GM19467 (cell line): ENCODE measurements around the gene ANAPC1.
"Not testable (repeated sequence)": the region's sequence is repeated elsewhere in the genome, so short reads cannot be mapped to it uniquely, and the experiment has no call there.

Experiments used
- ATAC-seq: cut with Tn5 transposase; IDR thresholded peaks from one replicate; pipeline ENCODE4 v1.9.1; 2021; ENCODE audit warnings: mild to moderate bottlenecking, moderate library complexity; ENCODE audit not compliant: unreplicated experiment

The ANAPC1 gene

DNA sequence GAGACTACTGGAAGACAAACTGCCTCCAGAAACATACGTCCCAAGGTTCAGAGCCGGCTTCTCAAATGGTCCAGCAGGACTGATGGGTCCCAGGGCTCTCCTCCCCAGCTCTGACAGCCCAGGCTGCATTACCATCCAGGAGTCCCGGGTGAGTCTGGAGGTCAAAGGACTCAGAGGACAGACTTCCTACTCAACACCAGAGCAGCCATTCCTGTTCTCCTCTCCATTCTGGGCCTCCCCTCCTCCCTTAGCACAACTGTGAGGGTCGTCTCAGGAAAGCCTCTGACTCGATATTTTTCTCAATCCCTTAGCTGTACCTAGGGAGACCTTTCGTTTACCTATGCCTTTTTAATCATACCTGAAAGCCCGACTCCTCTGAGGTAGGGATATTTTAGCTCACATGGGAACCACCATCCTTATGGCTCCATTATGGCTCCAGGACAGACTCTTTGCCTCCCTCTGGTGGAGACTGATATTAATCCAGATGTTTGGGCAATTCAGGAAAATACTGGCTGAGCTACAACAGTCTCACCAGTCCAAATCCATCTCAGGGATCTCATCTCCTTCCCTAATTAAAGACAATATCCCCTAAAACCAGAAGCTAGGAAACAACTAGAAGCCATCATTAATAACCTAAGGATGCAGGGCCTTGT, 70.9 kb downstream of the ANAPC1 start:
- ATAC-seq = not testable (repeated sequence)

DNA sequence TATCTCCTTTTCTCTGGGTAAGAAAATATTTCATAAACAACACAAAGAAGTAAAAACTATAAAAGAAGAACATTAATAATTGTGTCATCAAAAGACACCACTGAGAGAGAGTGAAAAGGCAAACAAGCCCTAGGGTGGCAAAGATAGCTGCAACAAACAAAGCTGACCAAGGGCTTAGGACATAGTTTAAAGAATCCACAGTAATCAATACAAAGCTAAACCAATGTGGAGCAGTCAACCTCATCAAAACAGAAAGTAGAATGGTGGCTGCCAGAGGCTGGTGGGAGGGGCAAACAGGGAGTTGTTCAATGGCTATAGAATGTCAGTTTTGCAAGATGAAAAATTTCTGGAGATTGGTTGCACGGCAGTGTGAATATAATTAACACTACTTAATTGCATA, 93.4 kb downstream of the ANAPC1 start:
- not testable (repeated sequence) for ATAC-seq

DNA sequence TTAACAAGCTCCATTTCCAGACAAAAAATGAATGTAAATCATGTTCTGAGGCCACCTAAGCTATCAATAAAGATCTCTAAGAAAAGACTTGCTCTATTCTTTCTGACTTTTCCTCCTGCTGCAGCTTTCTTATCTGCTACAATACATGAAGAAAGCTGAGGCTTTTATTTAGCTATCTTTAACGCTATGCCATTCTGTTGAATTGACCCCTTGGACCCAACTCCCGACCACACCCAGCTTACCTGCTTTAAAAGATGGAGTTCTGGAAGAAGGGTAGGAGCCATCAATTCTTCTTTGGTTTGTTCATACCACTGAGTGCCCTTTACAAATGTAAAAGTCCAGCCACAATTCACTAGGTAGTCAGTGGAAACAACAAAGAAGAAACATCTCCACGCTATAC, 99.9 kb downstream of the ANAPC1 start:
- not testable (repeated sequence) for ATAC-seq

DNA sequence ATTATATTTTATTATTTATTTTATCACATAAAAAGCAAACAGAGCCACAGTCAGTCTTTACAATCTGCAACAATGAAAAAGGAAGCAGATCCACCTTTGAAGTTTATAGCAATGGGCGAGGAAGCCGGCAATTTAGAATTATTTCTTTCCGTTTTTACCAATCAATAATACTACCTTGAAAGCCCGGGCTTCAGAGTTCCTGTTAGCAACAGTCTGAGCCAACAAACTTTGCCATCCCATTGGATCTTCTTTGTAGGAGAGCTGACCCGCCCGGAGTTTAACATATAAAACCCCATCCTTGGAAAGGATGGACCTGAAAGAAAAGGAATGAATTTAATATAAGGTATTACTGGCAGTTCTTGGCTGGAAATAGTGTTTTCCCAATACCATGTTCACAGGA, 101.8 kb downstream of the ANAPC1 start:
- ATAC-seq = not testable (repeated sequence)

DNA sequence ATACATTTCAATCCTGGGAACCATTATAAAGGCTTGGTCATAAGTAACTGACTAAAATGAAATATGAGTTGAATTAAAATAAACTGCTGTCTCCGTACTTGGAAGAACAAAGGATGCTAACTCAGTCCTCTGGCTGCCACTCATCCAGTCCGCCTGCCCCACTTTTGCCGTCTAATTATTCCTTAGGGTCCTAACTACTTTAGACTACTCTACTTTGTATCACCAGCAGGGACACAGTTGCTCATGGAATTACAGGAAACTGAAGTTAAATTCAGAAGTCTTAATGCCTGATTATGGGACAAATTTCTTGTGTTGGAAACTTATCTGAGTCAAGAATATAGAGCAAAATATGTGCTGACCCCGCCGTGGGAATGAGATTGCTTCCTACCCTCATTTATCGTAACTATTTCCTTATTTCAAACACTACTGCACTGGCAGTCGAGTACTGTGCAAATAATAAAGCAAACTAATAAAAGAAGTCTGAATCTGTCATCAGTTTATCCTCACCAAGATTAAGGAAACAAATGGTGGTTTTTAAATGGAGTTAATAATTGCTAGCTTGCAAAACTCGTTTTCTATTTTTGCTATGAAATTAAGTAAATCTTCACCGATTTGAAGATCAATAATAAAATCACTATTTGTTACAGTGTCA, 102.4 kb downstream of the ANAPC1 start:
- ATAC-seq = not testable (repeated sequence)

DNA sequence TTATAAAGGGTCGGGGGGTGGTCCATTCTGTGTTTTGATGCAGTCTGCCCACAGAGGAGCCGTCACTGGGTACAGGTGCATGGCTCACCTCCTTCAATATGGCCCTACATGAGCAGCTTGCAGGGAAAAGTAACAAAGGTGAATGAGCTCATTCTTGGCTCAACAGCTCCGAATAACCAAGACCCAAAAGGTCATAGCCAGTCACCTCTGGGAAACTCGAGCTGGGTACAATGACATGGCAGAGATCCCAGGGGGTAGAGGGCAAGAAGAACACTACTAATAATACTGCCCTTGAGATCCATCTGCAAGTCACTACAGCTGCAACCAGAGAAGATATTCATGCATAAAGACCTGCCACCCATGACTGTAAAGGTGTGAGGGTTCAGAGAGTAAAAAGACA, 106.8 kb downstream of the ANAPC1 start:
- ATAC-seq = not testable (repeated sequence)

DNA sequence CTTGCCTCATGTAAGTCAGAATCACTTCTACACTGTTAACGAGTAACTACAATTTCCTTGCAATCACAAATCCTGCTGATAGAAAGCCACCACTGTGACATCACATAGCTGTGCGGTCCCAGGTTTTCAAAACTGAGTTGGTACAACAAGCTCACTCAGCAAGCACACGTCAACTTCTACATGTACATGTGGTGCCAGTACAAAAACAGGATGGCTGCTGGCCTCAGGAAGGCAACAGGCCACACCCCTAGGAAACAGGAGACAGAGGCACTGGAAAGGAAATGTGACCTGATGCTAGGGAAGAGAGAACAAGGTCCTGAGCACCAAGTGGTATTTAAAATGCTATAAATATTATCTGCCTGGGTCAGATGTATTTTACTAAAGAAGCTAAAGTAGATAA, 107.7 kb downstream of the ANAPC1 start:
- ATAC-seq = not testable (repeated sequence)

DNA sequence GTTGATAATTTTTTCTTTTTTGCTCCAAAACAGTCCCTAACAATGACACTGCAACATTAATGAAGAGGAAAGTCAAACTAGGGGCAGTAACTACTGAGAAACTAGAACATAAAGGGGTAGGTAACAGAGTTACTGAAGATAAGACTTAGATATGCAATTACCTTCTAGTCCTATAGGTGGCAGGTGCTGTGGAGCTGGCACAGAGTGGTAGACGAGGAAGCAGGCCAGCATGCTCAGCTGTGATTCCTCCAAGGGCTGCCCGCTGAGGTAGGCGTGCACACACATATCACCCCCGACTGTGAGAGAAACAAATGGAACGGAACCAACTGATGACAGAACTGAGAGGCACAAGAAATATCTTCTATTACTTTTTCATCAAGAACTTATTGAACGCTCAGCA, 111.8 kb downstream of the ANAPC1 start:
- ATAC-seq = peak; percentile 81

DNA sequence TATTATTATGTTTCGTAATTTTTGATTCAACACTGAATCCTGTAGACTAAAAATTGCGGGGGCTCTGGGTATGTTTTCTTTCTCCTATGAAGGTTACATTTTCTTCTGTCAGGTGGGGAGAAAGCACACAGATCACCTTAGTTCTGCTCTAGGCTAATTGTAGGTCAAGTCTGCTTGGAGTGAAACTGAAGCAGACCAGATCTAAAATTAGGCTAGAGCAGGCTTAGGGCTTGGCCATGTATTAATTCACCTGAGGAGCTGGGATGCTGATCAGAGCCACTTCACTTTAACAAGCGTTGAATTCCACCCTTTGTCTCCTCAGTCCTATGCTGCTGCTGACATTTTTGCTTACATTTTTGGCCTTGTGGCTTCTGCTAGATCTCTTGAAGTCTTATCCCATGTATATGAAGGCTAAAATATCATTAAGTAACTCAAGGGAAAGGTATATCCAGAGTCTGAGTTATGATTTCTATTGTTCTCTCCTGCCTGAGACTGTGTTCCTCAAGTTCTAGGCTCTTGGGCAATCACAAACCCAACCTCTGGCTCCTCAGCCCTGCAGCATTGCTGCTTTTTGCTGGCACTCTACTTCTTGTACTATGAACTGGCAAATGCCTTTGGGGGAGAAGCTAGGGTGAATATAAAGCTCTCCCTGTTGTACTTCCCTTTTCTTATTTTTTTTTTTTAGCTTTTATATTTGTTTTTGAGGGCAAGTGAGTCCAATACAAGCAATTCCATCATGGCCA, 112.9 kb downstream of the ANAPC1 start:
- ATAC-seq = not testable (repeated sequence)

DNA sequence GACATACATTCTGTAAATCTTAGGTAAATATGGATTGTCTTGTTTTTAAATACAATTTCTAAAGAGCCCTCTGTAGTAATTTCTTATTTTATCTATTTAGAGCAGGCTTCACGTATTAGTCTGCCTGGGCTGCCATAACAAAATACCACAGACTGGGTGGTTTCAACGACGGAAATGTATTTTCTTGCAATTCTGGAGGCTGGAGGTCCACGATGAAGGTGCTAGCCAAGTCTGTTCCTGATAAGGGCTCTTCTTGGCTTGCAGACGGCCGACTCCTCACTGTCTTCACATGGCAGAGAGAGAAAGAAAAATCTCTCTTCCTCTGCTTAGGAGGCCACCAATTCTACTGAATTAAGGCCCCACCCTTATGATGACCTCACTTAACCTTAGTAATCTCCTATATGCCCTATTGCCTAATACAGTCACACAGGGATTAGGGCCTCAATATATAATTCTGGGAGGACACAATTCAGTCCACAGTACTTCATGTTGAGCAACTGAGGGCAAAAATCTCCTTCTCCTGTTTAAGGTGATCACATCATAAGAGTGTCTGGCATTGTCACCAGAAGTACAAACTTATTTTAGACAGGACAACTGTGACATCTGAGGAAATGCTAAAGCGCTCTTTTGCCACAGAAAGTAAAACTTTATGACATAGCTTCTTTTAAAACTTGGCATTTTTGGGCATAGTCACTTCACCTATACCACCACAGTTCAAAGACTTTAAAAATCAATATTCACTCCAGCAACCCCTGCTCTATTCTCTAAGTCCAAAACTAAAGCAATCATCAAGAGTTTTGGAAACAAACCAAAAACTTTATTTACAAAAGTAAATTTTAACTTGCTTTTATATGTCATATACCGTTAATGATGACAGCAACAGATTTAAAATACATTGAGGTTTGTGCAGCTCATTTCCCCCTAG, 115.5 kb downstream of the ANAPC1 start:
- ATAC-seq = not testable (repeated sequence)

DNA sequence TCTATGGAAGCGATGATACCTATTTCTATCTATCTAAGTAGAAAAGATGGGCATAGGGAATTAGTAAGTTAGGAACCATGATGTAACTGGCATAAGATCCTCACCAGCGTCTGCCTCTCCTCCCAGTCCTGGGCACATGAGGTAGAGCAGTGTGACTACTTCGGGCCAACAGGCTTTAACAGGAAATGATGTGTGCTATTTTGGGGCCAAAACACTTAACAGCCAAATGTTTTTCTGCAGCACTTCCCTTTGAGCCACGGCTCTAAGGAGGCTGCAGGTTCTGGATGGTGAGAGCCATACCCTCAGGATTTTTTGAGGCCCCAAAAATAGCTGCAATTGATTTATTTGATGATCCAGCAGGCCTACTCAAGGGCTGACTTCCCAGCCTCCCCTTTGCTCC, 116.9 kb downstream of the ANAPC1 start:
- ATAC-seq = not testable (repeated sequence)

DNA sequence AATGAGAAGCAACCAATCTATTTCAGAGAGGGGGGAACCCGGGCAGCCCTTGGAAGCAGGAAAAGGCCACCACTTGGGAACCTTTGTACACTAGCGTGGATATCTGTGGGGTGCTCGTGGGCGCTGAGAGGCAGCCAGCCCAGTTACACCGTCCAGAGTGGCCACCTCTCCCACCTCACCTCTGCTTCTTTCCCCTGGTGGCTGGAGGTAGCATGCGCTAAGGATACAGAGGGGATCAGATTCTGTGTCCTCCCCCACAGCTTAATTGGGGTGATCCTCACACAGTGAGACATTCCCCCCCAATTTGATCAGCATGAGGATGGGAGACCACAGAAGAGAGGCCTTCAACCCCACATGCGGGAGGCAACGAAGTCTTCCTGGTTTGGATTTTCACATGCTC, 117.7 kb downstream of the ANAPC1 start:
- not testable (repeated sequence) for ATAC-seq

DNA sequence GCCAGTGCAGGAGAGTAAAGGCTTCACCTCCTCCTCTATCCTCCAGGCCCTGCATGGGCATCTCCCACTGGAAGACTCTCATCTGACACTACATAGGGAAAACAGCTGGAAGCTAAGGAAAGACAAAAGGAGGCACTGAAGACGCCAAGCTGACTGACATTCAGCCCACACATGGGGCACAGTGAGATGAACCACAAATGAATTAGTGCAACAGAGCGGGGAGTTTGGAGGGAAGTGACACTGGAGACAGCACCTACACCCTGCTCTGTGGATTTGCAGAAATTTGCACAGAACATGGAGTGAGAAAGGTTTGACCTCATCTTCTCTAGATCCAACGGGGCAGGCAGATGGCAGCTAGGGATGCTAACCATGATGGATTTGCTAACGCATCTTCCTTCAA, 119.8 kb downstream of the ANAPC1 start:
- ATAC-seq = not testable (repeated sequence)

DNA sequence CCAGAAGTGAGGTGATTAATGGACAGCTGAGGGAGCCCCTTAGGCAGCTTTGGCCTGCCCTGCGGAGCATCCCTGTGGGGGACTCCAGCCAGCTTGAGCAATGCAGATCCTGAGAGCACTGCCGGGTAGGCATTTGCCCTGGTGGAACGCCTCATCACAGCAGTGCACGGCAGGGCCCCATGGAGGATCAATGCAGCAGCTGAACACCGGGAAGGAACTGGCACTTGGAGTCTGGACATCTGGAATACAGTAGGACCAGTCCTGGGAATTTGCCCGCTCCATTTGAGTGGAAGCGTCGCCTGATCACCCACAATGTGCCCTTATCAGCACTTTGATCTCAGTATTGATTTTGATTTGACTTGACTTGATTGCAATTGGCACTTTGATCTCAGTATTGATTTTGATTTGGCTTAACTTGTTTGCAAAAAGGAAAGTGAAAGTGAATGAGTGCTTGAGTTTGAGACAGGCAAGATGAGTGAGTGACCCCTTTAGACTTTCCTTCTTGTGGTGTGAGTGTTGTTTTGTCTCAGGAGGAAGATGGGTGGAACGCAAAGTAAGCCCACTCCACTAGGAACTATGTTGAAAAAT, 123.2 kb downstream of the ANAPC1 start:
- ATAC-seq = not testable (repeated sequence)

DNA sequence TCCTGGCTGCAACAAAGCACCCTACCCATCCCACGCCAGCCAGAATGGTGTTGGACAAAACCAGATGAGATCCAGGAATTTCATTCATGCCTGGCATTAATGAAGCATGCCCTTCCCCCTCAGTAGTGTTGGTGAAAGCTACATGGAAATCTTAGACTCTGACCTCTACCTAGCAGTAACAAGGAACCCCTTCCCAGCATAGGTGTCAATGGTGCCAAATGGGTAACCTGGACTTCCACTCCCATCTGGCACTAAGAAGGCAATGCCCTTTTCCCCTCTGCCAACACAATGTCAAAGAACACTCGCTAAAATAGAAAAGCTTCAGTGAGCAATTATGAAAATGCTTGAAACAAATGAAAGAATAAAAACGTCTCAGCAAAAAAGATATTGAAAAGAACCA, 131.5 kb downstream of the ANAPC1 start:
- ATAC-seq = not testable (repeated sequence)

DNA sequence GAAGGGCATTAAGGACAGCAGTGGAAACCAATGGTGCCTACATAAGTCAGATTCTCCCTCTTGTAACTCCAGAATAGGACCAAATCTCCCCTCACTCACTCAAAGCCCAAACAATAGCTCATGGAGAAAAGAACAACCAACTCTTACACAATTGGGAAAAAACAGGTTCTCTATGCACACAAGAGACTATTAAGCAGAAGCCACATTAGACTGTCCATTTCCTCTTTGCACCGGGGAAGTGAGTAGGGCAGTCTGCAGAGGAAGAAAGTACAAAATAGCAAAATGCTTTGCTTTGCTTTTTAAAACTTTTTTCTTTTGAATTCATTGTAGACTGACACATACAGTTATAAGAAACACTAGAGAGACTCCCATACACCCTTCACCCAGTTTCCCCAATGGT, 133.4 kb downstream of the ANAPC1 start:
- ATAC-seq = not testable (repeated sequence)

DNA sequence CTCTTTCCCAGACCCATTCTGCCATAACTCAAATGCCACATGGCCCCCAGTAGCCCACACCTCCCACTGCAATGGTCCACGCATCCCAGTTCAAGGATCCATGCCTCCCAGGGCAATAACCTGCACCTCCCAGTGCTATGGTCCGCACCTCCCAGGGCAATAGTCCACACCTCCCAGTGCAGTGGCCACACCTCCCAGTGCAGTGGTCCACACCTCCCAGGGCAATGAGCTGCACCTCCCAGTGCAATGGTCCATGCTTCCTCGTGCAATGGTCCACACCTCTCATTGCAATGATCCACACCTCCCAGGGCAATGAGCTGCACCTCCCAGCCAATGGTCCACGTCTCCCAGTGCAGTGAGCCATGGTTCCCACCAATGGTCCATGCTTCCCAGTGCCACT, 135.6 kb downstream of the ANAPC1 start:
- not testable (repeated sequence) for ATAC-seq

DNA sequence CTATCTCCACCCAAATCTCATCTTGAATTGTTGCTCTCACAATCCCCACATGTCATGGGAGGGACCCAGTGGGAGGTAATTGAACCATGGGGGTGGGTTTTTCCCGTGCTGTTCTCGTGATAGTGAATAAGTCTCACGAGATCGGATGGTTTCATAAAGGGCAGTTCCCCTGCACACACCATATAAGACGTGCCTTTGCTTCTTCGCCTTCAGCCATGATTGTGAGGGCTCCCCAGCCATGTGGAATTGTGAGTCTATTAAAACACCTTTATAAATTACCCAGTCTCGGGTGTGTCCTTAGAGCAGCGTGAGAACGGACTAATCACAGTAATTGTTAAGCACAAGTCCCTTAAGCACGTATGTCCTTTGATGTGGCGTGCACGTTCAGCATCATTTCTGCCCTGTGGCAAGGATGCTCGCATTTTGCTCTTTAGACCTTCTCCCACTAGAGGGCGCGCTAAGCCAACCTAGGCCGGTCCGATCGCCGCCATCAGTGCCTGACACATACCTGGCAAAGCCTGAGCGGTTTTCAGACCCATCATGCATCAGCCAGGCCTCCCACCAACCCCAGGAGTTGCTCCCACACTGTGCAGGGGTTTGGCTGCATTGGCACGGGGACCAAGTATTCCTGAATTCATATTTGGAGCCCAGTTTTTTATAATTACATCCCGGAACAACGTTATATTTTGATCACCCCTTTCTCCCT, 136.4 kb downstream of the ANAPC1 start:
- ATAC-seq = peak; percentile 88

DNA sequence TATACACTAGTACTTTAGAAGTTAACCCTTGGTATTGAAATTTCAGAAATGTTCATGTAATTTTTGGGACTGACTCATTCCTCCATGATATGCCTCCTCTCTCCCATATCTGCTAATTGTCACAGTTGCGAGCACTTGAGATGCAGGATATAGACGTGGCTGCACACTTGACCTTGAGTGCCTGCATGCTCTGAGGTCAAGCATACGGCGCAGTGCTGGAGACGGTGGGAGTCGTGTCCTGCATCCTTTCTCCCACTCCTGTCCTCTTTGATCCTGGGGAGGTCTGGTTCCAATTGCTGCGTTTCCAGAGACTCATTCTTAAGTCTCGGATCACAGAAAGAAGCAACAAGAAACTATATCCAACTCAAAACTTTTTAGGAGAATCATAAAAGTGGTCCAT, 139.2 kb downstream of the ANAPC1 start:
- not testable (repeated sequence) for ATAC-seq

DNA sequence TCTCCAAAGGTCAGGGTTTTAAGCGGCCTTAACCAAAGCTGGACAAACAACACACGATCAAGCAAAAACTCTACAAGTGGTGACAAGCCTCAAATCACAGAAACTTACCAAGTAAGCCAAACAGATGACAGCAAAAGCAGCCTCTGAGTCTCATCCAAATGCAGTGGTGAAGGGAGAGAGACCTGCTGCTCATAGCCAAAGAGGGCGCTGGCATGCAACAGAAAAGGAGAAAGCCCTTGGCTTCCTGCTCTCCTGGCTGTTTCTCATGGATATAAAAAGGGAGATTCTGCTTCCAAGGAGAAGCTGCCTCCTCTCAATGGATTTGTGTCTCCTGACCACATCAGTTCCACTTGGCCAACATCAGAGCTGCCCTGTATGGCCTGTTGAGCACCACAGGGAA, 142.5 kb downstream of the ANAPC1 start:
- not testable (repeated sequence) for ATAC-seq
